GM12878 (cell line): ENCODE data around the gene TSC22D3. TPM values are rescaled to one million over a fixed set of nuclear protein-coding genes. Genes with fewer than 3 reads are reported as not detected.

Source experiments
- ATAC-seq: fragments of 200-7000 bp; cut with Tn5 transposase; 3 replicates; pipeline ENCODE4 v1.9.1; 2020; ENCODE audit warnings: mild to moderate bottlenecking, moderate library complexity
- BruUV-seq: library from RNA; stranded (reverse); fragments of 400-500 nt; replicated peaks from 2 replicates; lab custom pipeline; 2021; lab: Mats Ljungman, UMichigan
- CTCF ChIA-PET: fragments of 300-600 bp; sonication (Branson Sonifier 250); formaldehyde crosslinking; extraction: SDS; loops from one replicate; lab custom pipeline; 2021; ENCODE audit warnings: inconsistent platforms; lab: Yijun Ruan, JAX
- POLR2A ChIA-PET: fragments of 350-600 bp; formaldehyde crosslinking; extraction: SDS; loops from one replicate; lab custom pipeline; 2021; ENCODE audit warnings: inconsistent platforms; lab: Charles Lee
- RAD21 ChIA-PET: fragments of 300-600 bp; sonication (Branson Sonifier 250); formaldehyde crosslinking; loops from one replicate; lab custom pipeline; 2023; ENCODE audit warnings: antibody characterized with exemption; ENCODE audit not compliant: unreplicated experiment; lab: Charles Lee
- SMC1A ChIA-PET: fragments of 300-600 bp; sonication (Branson Sonifier 250); formaldehyde crosslinking; loops from one replicate; lab custom pipeline; 2023; ENCODE audit not compliant: unreplicated experiment, uncharacterized antibody; lab: Charles Lee
- DNase-seq: peaks from one replicate; pipeline ENCODE4 v3.0.0-alpha.2; 2011; ENCODE audit warnings: low read depth, low spot score
- FAIRE-seq: peaks from 3 replicates; lab custom pipeline; 2011; peaks lifted over from hg19 to GRCh38; lab: Jason Lieb, UNC
- H2AFZ ChIP-seq: 2 replicates; pipeline ENCODE4 v1.6.0; 2011; ENCODE audit warnings: low read depth, low read length, control low read depth; ENCODE audit not compliant: control insufficient read depth
- H3K27ac ChIP-seq: 2 replicates; pipeline ENCODE4 v1.5.1; 2011; ENCODE audit warnings: control low read depth; ENCODE audit not compliant: control insufficient read depth, insufficient read depth
- H3K27me3 ChIP-seq, 2 experiments: replicated peaks in 1 of 2; 2 replicates each; pipeline versions ENCODE4 v1.6.0 to v1.6.1; 2011; ENCODE audit warnings: low read length in 1 of 2; ENCODE audit not compliant: control insufficient read depth in 2 of 2, insufficient read depth in 2 of 2
- H3K36me3 ChIP-seq, 2 experiments: 2 replicates each; pipeline ENCODE4 v1.5.1; 2011; ENCODE audit warnings: low read length in 1 of 2; ENCODE audit not compliant: control insufficient read depth in 2 of 2, insufficient read depth in 2 of 2
- H3K4me1 ChIP-seq: 2 replicates; pipeline ENCODE4 v1.6.1; 2011; ENCODE audit warnings: mild to moderate bottlenecking, low read length, moderate library complexity, mixed read lengths; ENCODE audit not compliant: control insufficient read depth, insufficient read depth
- H3K4me2 ChIP-seq: 2 replicates; pipeline ENCODE4 v1.6.0; 2011; ENCODE audit warnings: control low read depth; ENCODE audit not compliant: control insufficient read depth, insufficient read depth
- H3K4me3 ChIP-seq: fragments of 200-600 bp; sonication (generic); 2 replicates; pipeline ENCODE4 v1.5.1; 2016
- H3K79me2 ChIP-seq: 2 replicates; pipeline ENCODE4 v1.6.0; 2011; ENCODE audit warnings: low read length; ENCODE audit not compliant: control insufficient read depth, insufficient read depth
- H3K9ac ChIP-seq: 2 replicates; pipeline ENCODE4 v1.8.0; 2011; ENCODE audit warnings: low read length, control low read depth, mixed read lengths; ENCODE audit not compliant: control insufficient read depth, insufficient read depth
- H3K9me3 ChIP-seq: replicated peaks from 3 replicates; pipeline ENCODE4 v1.5.1; 2011; ENCODE audit warnings: mild to moderate bottlenecking, low read length; ENCODE audit not compliant: control insufficient read depth, insufficient read depth
- H4K20me1 ChIP-seq: 2 replicates; pipeline ENCODE4 v1.6.0; 2011; ENCODE audit not compliant: control insufficient read depth, insufficient read depth
- CBFB ChIP-seq: IDR thresholded peaks from 2 replicates; pipeline ENCODE4 v1.6.1; 2016; ENCODE audit warnings: antibody characterized with exemption, low read depth
- IKZF1 ChIP-seq: fragments of 450-650 bp; conservative IDR thresholded peaks from 2 replicates; pipeline ENCODE4 v1.6.1; 2017; ENCODE audit warnings: antibody characterized with exemption, mild to moderate bottlenecking
- NFIC ChIP-seq: IDR thresholded peaks from 2 replicates; pipeline ENCODE4 v1.6.1; 2012; ENCODE audit warnings: low read depth, mild to moderate bottlenecking, inconsistent platforms, low read length, moderate library complexity
- NR2F1 ChIP-seq: fragments of 450-650 bp; conservative IDR thresholded peaks from 2 replicates; pipeline ENCODE4 v1.6.1; 2017; ENCODE audit warnings: mild to moderate bottlenecking
- PAX5 ChIP-seq: IDR thresholded peaks from 2 replicates; pipeline ENCODE4 v1.6.1; 2011; ENCODE audit warnings: low read depth, low read length, borderline replicate concordance
- POU2F2 ChIP-seq: IDR thresholded peaks from 3 replicates; pipeline ENCODE4 v1.6.1; 2011; ENCODE audit warnings: low read depth, mild to moderate bottlenecking, low read length, borderline replicate concordance
- SRF ChIP-seq, 2 experiments: IDR thresholded peaks; 2 replicates each; pipeline ENCODE4 v1.6.1; 2011; ENCODE audit warnings: low read depth in 2 of 2, low read length in 2 of 2, mild to moderate bottlenecking in 1 of 2, moderate library complexity in 1 of 2
- TAF1 ChIP-seq: IDR thresholded peaks from 2 replicates; pipeline ENCODE4 v1.6.1; 2011; ENCODE audit warnings: mild to moderate bottlenecking, low read depth, low read length, borderline replicate concordance
- TCF12 ChIP-seq: IDR thresholded peaks from 2 replicates; pipeline ENCODE4 v1.6.1; 2011; ENCODE audit warnings: low read depth, mild to moderate bottlenecking, low read length
- WGBS: methylation state at CpG from one replicate; pipeline ENCODE4 v1.1.6; 2016; ENCODE audit warnings: low lambda C conversion rate; ENCODE audit not compliant: insufficient replicate concordance, insufficient coverage; ENCODE audit errors: missing lambda C conversion rate; 5-methylcytosine and 5-hydroxymethylcytosine counted together
- in situ Hi-C: fragments of 300-500 bp; cut with MboI; formaldehyde crosslinking; loops from 9 replicates; pipeline ENCODE4 v1.14.3; 2018; ENCODE audit warnings: mixed read lengths
- intact Hi-C: fragments of 100-400 bp; cut with micrococcal nuclease; formaldehyde crosslinking; loops from one replicate; pipeline ENCODE4 v1.14.2; 2022; ENCODE audit not compliant: unreplicated experiment
- polyA plus RNA-seq, 11 experiments: library from polyadenylated mRNA; depleted of rRNA in 4 of 11; unstranded in 6 of 11; stranded (reverse) in 5 of 11; fragments of >200 nt; fragmentation: Nextera tagmentation in 4 of 11; fragmentation: Illumina TruSeq in 1 of 11; extraction: Ambion mirVana in 4 of 11; extraction: Trizol in 1 of 11; gene quantifications; 1 replicate in 1 of 11; 2 replicates in 10 of 11; pipeline versions ENCODE4 v1.2.1 to v1.2.3, GENCODE V29; 2011 to 2016; ENCODE audit warnings: inconsistent platforms in 2 of 11, missing spikeins in 2 of 11, low read depth in 1 of 11
- total RNA-seq, 4 experiments: library from RNA; depleted of rRNA in 3 of 4; stranded (reverse); fragments of >200 nt in 3 of 4; fragmentation: Illumina TruSeq in 1 of 4; extraction: Trizol in 1 of 4; gene quantifications; 2 replicates each; pipeline versions ENCODE4 v1.2.1 to v1.2.3, GENCODE V29; 2013 to 2021
- TF ChIP-seq, protein P1 (sequence below): IDR thresholded peaks from 2 replicates; pipeline ENCODE4 v1.6.1; 2011; ENCODE audit warnings: mild to moderate bottlenecking, low read depth, low read length, moderate library complexity; ENCODE audit not compliant: insufficient replicate concordance
- TF ChIP-seq, protein P2 (sequence below): fragments of 450-650 bp; IDR thresholded peaks from 2 replicates; pipeline ENCODE4 v1.6.1; 2016; ENCODE audit warnings: mild to moderate bottlenecking, moderate library complexity, borderline replicate concordance

TSC22D3 gene
- total and polyA plus RNA-seq, 10 of the 15 experiments (the other 5 are each of a cell fraction or from before 2014, with no cell fraction given), result 4.6 to 122 (median 16.1) TPM

DNA sequence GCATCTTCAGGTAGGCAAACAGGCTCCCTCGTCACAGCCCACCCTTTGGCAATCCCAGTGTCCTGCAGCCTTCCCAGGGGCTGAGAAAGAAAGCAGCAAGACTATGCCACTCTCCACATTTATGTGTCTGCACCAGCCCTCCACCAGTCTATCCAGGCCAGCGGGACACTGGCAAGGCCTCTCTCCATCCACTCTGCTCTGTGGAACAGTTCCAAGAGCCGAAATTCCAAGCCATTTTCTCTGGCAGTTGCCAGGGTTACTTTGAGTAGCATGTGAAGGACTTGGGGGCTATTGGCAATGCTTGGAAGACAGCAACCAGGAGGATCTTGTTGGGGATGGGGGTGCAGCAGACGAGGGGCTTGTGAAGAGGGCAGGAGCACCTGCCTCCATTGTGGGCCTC lies 52.1 kb downstream of the TSC22D3 start:
- RAD21 ChIA-PET, result interaction anchor here (0.7 kb wide), 1 partner anchor 51 kb away, joined by 3 read pairs; no protein-coding TSS in a partner anchor

More for the DNA sequence above, 52.1 kb downstream of the TSC22D3 start:
- no peak overlapping the region for H3K4me3 ChIP-seq
- no peak overlapping the region for H3K4me2 ChIP-seq
- BruUV-seq, result no TSS peak
- ChIA-PET CTCF (no interaction called here), SMC1A (interaction anchor here (2.4 kb wide), 1 partner anchor 50 kb away, joined by 6 read pairs; no protein-coding TSS in a partner anchor), POLR2A (no interaction called here)
- TF ChIP-seq, protein P1, sequence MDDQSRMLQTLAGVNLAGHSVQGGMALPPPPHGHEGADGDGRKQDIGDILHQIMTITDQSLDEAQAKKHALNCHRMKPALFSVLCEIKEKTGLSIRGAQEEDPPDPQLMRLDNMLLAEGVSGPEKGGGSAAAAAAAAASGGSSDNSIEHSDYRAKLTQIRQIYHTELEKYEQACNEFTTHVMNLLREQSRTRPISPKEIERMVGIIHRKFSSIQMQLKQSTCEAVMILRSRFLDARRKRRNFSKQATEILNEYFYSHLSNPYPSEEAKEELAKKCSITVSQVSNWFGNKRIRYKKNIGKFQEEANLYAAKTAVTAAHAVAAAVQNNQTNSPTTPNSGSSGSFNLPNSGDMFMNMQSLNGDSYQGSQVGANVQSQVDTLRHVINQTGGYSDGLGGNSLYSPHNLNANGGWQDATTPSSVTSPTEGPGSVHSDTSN, result no peak
- TF ChIP-seq POU2F2 (no peak), IKZF1 (no peak), TCF12 (no peak), PAX5 (no peak), SRF (IDR thresholded peaks at IDR 0.05; ENCODE audit: low read depth in 2 of 2, low read length in 2 of 2) (no peak), NFIC (no peak), CBFB (no peak), NR2F1 (no peak), TAF1 (no peak)
- TF ChIP-seq, protein P2, sequence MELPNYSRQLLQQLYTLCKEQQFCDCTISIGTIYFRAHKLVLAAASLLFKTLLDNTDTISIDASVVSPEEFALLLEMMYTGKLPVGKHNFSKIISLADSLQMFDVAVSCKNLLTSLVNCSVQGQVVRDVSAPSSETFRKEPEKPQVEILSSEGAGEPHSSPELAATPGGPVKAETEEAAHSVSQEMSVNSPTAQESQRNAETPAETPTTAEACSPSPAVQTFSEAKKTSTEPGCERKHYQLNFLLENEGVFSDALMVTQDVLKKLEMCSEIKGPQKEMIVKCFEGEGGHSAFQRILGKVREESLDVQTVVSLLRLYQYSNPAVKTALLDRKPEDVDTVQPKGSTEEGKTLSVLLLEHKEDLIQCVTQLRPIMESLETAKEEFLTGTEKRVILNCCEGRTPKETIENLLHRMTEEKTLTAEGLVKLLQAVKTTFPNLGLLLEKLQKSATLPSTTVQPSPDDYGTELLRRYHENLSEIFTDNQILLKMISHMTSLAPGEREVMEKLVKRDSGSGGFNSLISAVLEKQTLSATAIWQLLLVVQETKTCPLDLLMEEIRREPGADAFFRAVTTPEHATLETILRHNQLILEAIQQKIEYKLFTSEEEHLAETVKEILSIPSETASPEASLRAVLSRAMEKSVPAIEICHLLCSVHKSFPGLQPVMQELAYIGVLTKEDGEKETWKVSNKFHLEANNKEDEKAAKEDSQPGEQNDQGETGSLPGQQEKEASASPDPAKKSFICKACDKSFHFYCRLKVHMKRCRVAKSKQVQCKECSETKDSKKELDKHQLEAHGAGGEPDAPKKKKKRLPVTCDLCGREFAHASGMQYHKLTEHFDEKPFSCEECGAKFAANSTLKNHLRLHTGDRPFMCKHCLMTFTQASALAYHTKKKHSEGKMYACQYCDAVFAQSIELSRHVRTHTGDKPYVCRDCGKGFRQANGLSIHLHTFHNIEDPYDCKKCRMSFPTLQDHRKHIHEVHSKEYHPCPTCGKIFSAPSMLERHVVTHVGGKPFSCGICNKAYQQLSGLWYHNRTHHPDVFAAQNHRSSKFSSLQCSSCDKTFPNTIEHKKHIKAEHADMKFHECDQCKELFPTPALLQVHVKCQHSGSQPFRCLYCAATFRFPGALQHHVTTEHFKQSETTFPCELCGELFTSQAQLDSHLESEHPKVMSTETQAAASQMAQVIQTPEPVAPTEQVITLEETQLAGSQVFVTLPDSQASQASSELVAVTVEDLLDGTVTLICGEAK, result no peak
- 15% methylated on average over 4 of the region's 4 CpGs for WGBS
- no peaks in the 10 kb centered on the region for H3K36me3 ChIP-seq
- intact Hi-C loops, result no loop called here
- no peaks in the 10 kb centered on the region for H3K9me3 ChIP-seq
- ATAC-seq (no peak), FAIRE-seq (no peak), DNase-seq (no peak)
- H4K20me1 ChIP-seq, result no peaks in the 10 kb centered on the region
- H3K27me3 ChIP-seq, result no peaks in the 10 kb centered on the region; a peak in 1 of 4 replicates
- H3K79me2 ChIP-seq, result no peaks in the 10 kb centered on the region
- H3K9ac ChIP-seq, result no peak overlapping the region
- H2AFZ ChIP-seq, result no peak overlapping the region
- no peak overlapping the region for H3K27ac ChIP-seq
- in situ Hi-C loops, result no loop called here
- peaks cover 5% of the 10 kb centered on the region for H3K4me1 ChIP-seq
